Trophoblast cell (in vitro differentiated cells and primary cell): Measurements from ENCODE around the gene CNTN2.

Experiments
- DNase-seq, 2 donors: peaks; one replicate each; pipeline ENCODE4 v3.0.0-alpha.2; 2016
- H2AFZ ChIP-seq: 2 replicates; pipeline ENCODE4 v1.6.1; 2013; ENCODE audit warnings: low read length, moderate library complexity, mild to moderate bottlenecking; ENCODE audit not compliant: insufficient read depth, poor library complexity
- H2AK5ac ChIP-seq: 2 replicates; pipeline ENCODE4 v1.6.1; 2013; ENCODE audit warnings: mild to moderate bottlenecking, low read length
- H2BK120ac ChIP-seq: 2 replicates; pipeline ENCODE4 v1.6.1; 2013; ENCODE audit warnings: low read length, mild to moderate bottlenecking, moderate library complexity; ENCODE audit not compliant: insufficient read depth, poor library complexity
- H2BK12ac ChIP-seq: 2 replicates; pipeline ENCODE4 v1.6.1; 2013; ENCODE audit warnings: mild to moderate bottlenecking, low read length, moderate library complexity
- H2BK5ac ChIP-seq: 2 replicates; pipeline ENCODE4 v1.6.1; 2013; ENCODE audit warnings: low read length, low read depth, moderate library complexity, mild to moderate bottlenecking; ENCODE audit not compliant: poor library complexity
- H3K14ac ChIP-seq: 2 replicates; pipeline ENCODE4 v1.6.1; 2013; ENCODE audit warnings: mild to moderate bottlenecking, low read length
- H3K18ac ChIP-seq: 2 replicates; pipeline ENCODE4 v1.6.1; 2013; ENCODE audit warnings: mild to moderate bottlenecking, low read length
- H3K23ac ChIP-seq: 2 replicates; pipeline ENCODE4 v1.6.1; 2013; ENCODE audit warnings: low read length
- H3K27ac ChIP-seq: 2 replicates; pipeline ENCODE4 v1.5.1; 2013; ENCODE audit warnings: low read depth, mild to moderate bottlenecking, inconsistent platforms, low read length, moderate library complexity
- H3K27me3 ChIP-seq: 2 replicates; pipeline ENCODE4 v1.6.1; 2013; ENCODE audit warnings: inconsistent platforms, mild to moderate bottlenecking, low read length, moderate library complexity; ENCODE audit not compliant: insufficient read depth
- H3K36me3 ChIP-seq, 2 experiments: 1 replicate in 1 of 2; 2 replicates in 1 of 2; pipeline ENCODE4 v1.6.1; 2013; ENCODE audit warnings: low read length in 2 of 2, mild to moderate bottlenecking in 2 of 2, moderate library complexity in 1 of 2; ENCODE audit not compliant: insufficient read depth in 2 of 2, control insufficient read depth in 1 of 2
- H3K4ac ChIP-seq: 2 replicates; pipeline ENCODE4 v1.6.1; 2013; ENCODE audit warnings: low read depth, mild to moderate bottlenecking, low read length, moderate library complexity
- H3K4me1 ChIP-seq, 2 experiments: 1 replicate in 1 of 2; 2 replicates in 1 of 2; pipeline ENCODE4 v1.6.1; 2013; ENCODE audit warnings: low read length in 2 of 2, mild to moderate bottlenecking in 2 of 2, moderate library complexity in 1 of 2; ENCODE audit not compliant: insufficient read depth in 2 of 2, control insufficient read depth in 1 of 2
- H3K4me2 ChIP-seq: 2 replicates; pipeline ENCODE4 v1.6.1; 2013; ENCODE audit warnings: inconsistent platforms, mild to moderate bottlenecking, low read length, moderate library complexity
- H3K4me3 ChIP-seq: 2 replicates; pipeline ENCODE4 v1.5.1; 2013; ENCODE audit warnings: mild to moderate bottlenecking, low read depth, low read length, inconsistent platforms
- H3K79me1 ChIP-seq: one replicate; pipeline ENCODE4 v1.6.1; 2013; ENCODE audit warnings: low read length
- H3K79me2 ChIP-seq: 2 replicates; pipeline ENCODE4 v1.6.1; 2013; ENCODE audit warnings: low read length, mild to moderate bottlenecking; ENCODE audit not compliant: control insufficient read depth, insufficient read depth, poor library complexity
- H3K9ac ChIP-seq: 2 replicates; pipeline ENCODE4 v1.6.1; 2013; ENCODE audit warnings: mild to moderate bottlenecking, low read length
- H3K9me3 ChIP-seq: 2 replicates; pipeline ENCODE4 v1.6.1; 2013; ENCODE audit warnings: low read depth, mild to moderate bottlenecking, control low read depth, inconsistent platforms, low read length; ENCODE audit not compliant: insufficient read depth
- H4K12ac ChIP-seq: 2 replicates; pipeline ENCODE4 v1.6.1; 2013; ENCODE audit warnings: low read depth, mild to moderate bottlenecking, low read length, moderate library complexity
- H4K8ac ChIP-seq: 2 replicates; pipeline ENCODE4 v1.6.1; 2013; ENCODE audit warnings: low read depth, mild to moderate bottlenecking, low read length, moderate library complexity
- H4K91ac ChIP-seq: one replicate; pipeline ENCODE4 v1.6.1; 2013; ENCODE audit warnings: low read depth, mild to moderate bottlenecking, low read length, moderate library complexity
- WGBS: extraction: QIAGEN DNeasy Blood & Tissue Kit; methylation state at CpG from one replicate; pipeline ENCODE4 v1.1.7; 2013; ENCODE audit warnings: missing lambda C conversion rate; ENCODE audit not compliant: insufficient read length, insufficient coverage; ENCODE audit errors: extremely low coverage; 5-methylcytosine and 5-hydroxymethylcytosine counted together

Gene CNTN2

DNA sequence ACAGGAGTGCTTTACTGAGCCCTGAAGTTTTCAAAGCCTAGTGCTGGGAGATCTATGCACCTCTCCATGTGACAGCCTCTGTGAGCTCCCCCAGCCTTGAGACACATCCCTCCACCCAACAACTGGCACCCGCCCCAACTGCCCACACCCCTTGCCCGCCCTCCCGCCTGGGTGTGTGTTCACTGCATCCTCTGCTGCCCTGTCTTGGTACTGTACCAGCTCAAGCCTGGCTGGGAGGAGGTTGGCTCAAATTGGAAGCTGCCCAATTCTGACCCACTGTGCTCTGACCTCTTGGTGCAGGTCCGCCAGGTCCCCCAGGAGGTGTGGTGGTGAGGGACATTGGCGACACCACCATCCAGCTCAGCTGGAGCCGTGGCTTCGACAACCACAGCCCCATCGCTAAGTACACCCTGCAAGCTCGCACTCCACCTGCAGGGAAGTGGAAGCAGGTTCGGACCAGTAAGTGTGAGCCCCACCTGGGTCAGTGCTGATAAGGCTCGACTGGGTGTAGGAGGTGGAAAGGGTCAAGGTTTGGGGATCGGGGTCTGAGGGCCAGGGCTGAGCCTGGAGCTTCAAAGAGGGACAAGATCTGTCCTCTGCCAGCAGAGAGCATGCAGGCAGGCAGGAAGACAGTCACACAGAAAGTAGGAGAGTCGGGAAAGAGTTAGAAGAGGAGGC, 23.3 kb downstream of the CNTN2 start:
- Histone ChIP-seq H2BK5ac (no peak overlapping the region), H2AK5ac (no peak overlapping the region), H3K27ac (no peak overlapping the region), H3K36me3 (no peaks in the 10 kb centered on the region), H4K8ac (no peak overlapping the region), H3K79me1 (no peaks in the 10 kb centered on the region), H3K9me3 (no peaks in the 10 kb centered on the region), H3K4me1 (no peaks in the 10 kb centered on the region), H3K9ac (no peak overlapping the region), H2BK12ac (no peak overlapping the region), H4K91ac (no peak overlapping the region), H3K4me3 (no peak overlapping the region), H3K79me2 (no peaks in the 10 kb centered on the region), H2BK120ac (no peak overlapping the region), H3K14ac (no peak overlapping the region), H3K18ac (no peak overlapping the region), H4K12ac (no peak overlapping the region), H2AFZ (no peak overlapping the region), H3K4me2 (no peak overlapping the region), H3K23ac (no peak overlapping the region), H3K27me3 (no peaks in the 10 kb centered on the region), H3K4ac (no peak overlapping the region)
- no peak for DNase-seq
- WGBS, result no CpG with 5 or more reads among the region's 13 CpGs

DNA sequence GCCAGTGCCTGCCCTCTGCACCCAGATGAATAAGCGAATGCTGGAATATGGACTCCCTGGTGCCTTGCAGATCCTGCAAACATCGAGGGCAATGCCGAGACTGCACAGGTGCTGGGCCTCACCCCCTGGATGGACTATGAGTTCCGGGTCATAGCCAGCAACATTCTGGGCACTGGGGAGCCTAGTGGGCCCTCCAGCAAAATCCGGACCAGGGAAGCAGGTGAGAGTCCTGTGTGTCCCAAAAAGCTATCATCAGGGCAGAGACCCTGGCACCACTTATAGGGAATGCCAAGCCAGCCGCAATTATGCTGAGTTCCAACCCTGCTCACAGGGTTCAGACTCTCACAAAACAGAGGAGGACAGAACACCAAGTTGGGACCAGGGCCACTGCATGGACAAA, 24.0 kb downstream of the CNTN2 start:
- no peak overlapping the region for H3K18ac ChIP-seq
- no peak overlapping the region for H2BK12ac ChIP-seq
- H2BK5ac ChIP-seq, result no peak overlapping the region
- no peaks in the 10 kb centered on the region for H3K4me1 ChIP-seq
- H3K27me3 ChIP-seq, result no peaks in the 10 kb centered on the region
- H3K4ac ChIP-seq, result no peak overlapping the region
- H4K8ac ChIP-seq, result no peak overlapping the region
- no peaks in the 10 kb centered on the region for H3K79me2 ChIP-seq
- no peaks in the 10 kb centered on the region for H3K9me3 ChIP-seq
- no peak overlapping the region for H3K27ac ChIP-seq
- no peak overlapping the region for H2AFZ ChIP-seq
- DNase-seq, result no peak
- H4K91ac ChIP-seq, result no peak overlapping the region
- H2BK120ac ChIP-seq, result no peak overlapping the region
- WGBS, result no CpG with 5 or more reads among the region's 6 CpGs
- no peak overlapping the region for H3K4me2 ChIP-seq
- H3K4me3 ChIP-seq, result no peak overlapping the region
- no peak overlapping the region for H3K14ac ChIP-seq
- no peak overlapping the region for H3K9ac ChIP-seq
- no peak overlapping the region for H2AK5ac ChIP-seq
- no peaks in the 10 kb centered on the region for H3K79me1 ChIP-seq
- no peak overlapping the region for H4K12ac ChIP-seq
- no peak overlapping the region for H3K23ac ChIP-seq
- H3K36me3 ChIP-seq, result no peaks in the 10 kb centered on the region

GRCh38 chr1:205068001-205068400, 25.0 kb downstream of the CNTN2 start:
- Histone ChIP-seq H3K36me3 (no peaks in the 10 kb centered on the region), H2BK5ac (no peak overlapping the region), H3K4me1 (no peaks in the 10 kb centered on the region), H3K4ac (no peak overlapping the region), H3K4me2 (no peak overlapping the region), H4K12ac (no peak overlapping the region), H3K79me1 (no peaks in the 10 kb centered on the region), H3K4me3 (no peak overlapping the region), H3K27ac (no peak overlapping the region), H3K14ac (no peak overlapping the region), H3K79me2 (no peaks in the 10 kb centered on the region), H3K27me3 (no peaks in the 10 kb centered on the region), H2BK12ac (no peak overlapping the region), H4K91ac (no peak overlapping the region), H4K8ac (no peak overlapping the region), H2BK120ac (no peak overlapping the region), H3K9ac (no peak overlapping the region), H2AK5ac (no peak overlapping the region), H3K9me3 (no peaks in the 10 kb centered on the region), H3K18ac (no peak overlapping the region), H3K23ac (no peak overlapping the region), H2AFZ (no peak overlapping the region)
- no CpG with 5 or more reads among the region's 4 CpGs for WGBS
- DNase-seq, result no peak

- Histone ChIP-seq H3K4me2 (no peak overlapping the region), H4K91ac (no peak overlapping the region), H4K12ac (no peak overlapping the region), H3K4ac (no peak overlapping the region), H2BK12ac (no peak overlapping the region), H2AFZ (no peak overlapping the region), H3K9me3 (peaks cover 2% of the 10 kb centered on the region), H3K4me1 (no peaks in the 10 kb centered on the region), H3K23ac (no peak overlapping the region), H3K4me3 (no peak overlapping the region), H4K8ac (no peak overlapping the region), H3K36me3 (no peaks in the 10 kb centered on the region), H3K27ac (no peak overlapping the region), H3K27me3 (no peaks in the 10 kb centered on the region), H3K79me2 (no peaks in the 10 kb centered on the region), H2AK5ac (no peak overlapping the region), H3K79me1 (no peaks in the 10 kb centered on the region), H3K18ac (no peak overlapping the region), H3K9ac (no peak overlapping the region), H2BK5ac (no peak overlapping the region), H2BK120ac (no peak overlapping the region), H3K14ac (no peak overlapping the region)
- WGBS, result no CpG with 5 or more reads among the region's 2 CpGs
- no peak for DNase-seq
Measured at GRCh38 chr1:205068457-205069040, 25.5 kb downstream of the CNTN2 start.
